ENCODE results near the gene H19. TPM values are rescaled to one million over a fixed set of nuclear protein-coding genes. Genes with fewer than 3 reads are reported as not detected.

H19 gene
- total and polyA plus RNA-seq, 9 of the 15 experiments (the other 6 are each of a cell fraction or from before 2014, with no cell fraction given) = 0.13 to 682 (median 15.7) TPM

DNA sequence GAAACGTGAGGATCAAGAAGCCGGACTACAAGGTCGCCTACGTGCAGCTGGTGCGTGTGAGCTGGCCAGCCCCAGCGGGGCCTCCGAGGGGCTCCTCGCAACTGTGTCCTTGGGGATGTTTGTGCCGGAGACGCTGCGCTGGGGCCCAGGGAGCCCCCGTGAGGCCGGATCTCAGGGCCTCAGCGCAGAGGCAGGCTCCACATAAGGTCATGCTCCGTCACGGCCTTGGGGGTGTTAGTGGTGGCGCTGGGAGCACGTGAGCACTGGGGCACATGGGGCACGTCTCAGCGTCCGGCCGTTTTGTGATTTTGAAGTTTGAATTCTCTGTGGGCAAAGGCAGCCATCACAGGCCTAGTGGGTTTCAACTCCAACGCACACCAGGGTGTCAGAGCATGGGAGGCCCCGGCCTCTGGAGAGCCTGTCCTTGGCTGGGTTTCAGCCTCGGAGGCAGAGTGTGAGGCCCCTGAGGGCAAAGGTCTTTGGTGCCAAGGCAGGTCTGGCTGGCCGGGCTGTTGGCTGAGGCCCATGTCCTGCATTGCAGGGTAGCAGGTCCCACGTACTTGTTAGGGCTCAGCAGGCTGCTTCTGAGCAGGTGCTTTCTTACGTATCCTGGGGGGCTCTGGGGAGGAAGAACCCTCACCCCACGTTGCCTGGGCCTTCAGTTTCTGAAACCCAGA, 44.7 kb downstream of the H19 start (continued):
- TF ChIP-seq ZBTB26 (CRISPR knock-in tag; IDR thresholded peaks at IDR 0.05) (no peak), ZNF134 (CRISPR knock-in tag; conservative IDR thresholded peaks at IDR 0.05) (no peak)

- Histone ChIP-seq H3K27me3 (ENCODE audit: control insufficient read depth in 2 of 2, insufficient read depth in 2 of 2, low read length in 2 of 2) (no peaks in the 10 kb centered on the region), H3K4me2 (ENCODE audit: insufficient read depth, low read length) (no peak overlapping the region), H3K79me2 (ENCODE audit: control insufficient read depth, insufficient read depth, low read length) (no peaks in the 10 kb centered on the region), H3K36me3 (ENCODE audit: control insufficient read depth, insufficient read depth, low read length) (no peaks in the 10 kb centered on the region), H3K4me1 (replicated peaks in 1 of 2; ENCODE audit: control insufficient read depth in 2 of 2, insufficient read depth in 2 of 2, low read length in 2 of 2) (no peaks in the 10 kb centered on the region), H3K27ac (ENCODE audit: extremely low read depth, low read depth, low read length) (no peak overlapping the region), H2AFZ (ENCODE audit: low read depth, low read length) (no peak overlapping the region), H3K4me3 (no peak overlapping the region), H3K9me3 (replicated peaks; ENCODE audit: control insufficient read depth, insufficient read depth, low read depth, low read length) (no peaks in the 10 kb centered on the region), H4K20me1 (replicated peaks; ENCODE audit: control insufficient read depth, insufficient read depth, low read length) (no peaks in the 10 kb centered on the region), H3K9me1 (ENCODE audit: control insufficient read depth, insufficient read depth, low read length) (no peaks in the 10 kb centered on the region), H3K9ac (ENCODE audit: insufficient read depth in 1 of 2, low read depth in 2 of 2, low read length in 2 of 2) (no peak overlapping the region)
- no peak for FAIRE-seq
- TF ChIP-seq, protein P1, sequence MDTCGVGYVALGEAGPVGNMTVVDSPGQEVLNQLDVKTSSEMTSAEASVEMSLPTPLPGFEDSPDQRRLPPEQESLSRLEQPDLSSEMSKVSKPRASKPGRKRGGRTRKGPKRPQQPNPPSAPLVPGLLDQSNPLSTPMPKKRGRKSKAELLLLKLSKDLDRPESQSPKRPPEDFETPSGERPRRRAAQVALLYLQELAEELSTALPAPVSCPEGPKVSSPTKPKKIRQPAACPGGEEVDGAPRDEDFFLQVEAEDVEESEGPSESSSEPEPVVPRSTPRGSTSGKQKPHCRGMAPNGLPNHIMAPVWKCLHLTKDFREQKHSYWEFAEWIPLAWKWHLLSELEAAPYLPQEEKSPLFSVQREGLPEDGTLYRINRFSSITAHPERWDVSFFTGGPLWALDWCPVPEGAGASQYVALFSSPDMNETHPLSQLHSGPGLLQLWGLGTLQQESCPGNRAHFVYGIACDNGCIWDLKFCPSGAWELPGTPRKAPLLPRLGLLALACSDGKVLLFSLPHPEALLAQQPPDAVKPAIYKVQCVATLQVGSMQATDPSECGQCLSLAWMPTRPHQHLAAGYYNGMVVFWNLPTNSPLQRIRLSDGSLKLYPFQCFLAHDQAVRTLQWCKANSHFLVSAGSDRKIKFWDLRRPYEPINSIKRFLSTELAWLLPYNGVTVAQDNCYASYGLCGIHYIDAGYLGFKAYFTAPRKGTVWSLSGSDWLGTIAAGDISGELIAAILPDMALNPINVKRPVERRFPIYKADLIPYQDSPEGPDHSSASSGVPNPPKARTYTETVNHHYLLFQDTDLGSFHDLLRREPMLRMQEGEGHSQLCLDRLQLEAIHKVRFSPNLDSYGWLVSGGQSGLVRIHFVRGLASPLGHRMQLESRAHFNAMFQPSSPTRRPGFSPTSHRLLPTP (IDR thresholded peaks at IDR 0.05; ENCODE audit: borderline replicate concordance, extremely low read depth, insufficient read length) = no peak
- TF ChIP-seq, protein P2, sequence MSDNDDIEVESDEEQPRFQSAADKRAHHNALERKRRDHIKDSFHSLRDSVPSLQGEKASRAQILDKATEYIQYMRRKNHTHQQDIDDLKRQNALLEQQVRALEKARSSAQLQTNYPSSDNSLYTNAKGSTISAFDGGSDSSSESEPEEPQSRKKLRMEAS (CRISPR knock-in tag; IDR thresholded peaks at IDR 0.05) = no peak
- no peak for TF ChIP-seq TRIM28 (IDR thresholded peaks at IDR 0.05)
- no peak for TF ChIP-seq RNF2 (IDR thresholded peaks at IDR 0.05)
- TF ChIP-seq ZNF584 (CRISPR knock-in tag; IDR thresholded peaks at IDR 0.05; ENCODE audit: low read depth) = no peak
- no peak for TF ChIP-seq MAFG (tag; conservative IDR thresholded peaks at IDR 0.05)
- TF ChIP-seq OTX1 (CRISPR knock-in tag; IDR thresholded peaks at IDR 0.05) = no peak
- TF ChIP-seq RBBP5 (IDR thresholded peaks at IDR 0.05; ENCODE audit: borderline replicate concordance, insufficient read depth, low read length, poor library complexity, severe bottlenecking) = no peak
- no peak for TF ChIP-seq DEAF1 (CRISPR knock-in tag; IDR thresholded peaks at IDR 0.05)
- no peak for TF ChIP-seq ATF7 (IDR thresholded peaks at IDR 0.05)
- no peak for TF ChIP-seq SUPT5H (IDR thresholded peaks at IDR 0.05)
- BruUV-seq (replicated peaks) = no TSS peak
- CTCF ChIA-PET (ENCODE audit: low intra/inter-chr PET ratio) = interaction anchor here (3.3 kb wide), 1 partner anchor 52 kb away, joined by 25 read pairs; no protein-coding TSS in a partner anchor
- no peak for ATAC-seq
- POLR2A ChIA-PET = interaction anchor here (1.1 kb wide), 1 partner anchor 11 kb away, joined by 3 read pairs; no protein-coding TSS in a partner anchor
- intact Hi-C loops (cut with micrococcal nuclease) = no loop called here
- in situ Hi-C loops (cut with MboI) = no loop called here
- no CpG with 5 or more reads among the region's 15 CpGs for WGBS (ENCODE audit: insufficient coverage, low coverage, missing lambda C conversion rate)
- DNase-seq (ENCODE audit: extremely low read depth in 1 of 4, low spot score in 3 of 4) = no peak
Measured at GRCh38 chr11:1949922-1950321, 47.7 kb downstream of the H19 start.

All from K562 (cell line).